NCI-H510A (cell line): Measurements from ENCODE around the gene PPP1R14B.

Source experiments
- DNase-seq: peaks from one replicate; lab custom pipeline; 2025; lab: John Stamatoyannopoulos, UW

Gene PPP1R14B, protein sequence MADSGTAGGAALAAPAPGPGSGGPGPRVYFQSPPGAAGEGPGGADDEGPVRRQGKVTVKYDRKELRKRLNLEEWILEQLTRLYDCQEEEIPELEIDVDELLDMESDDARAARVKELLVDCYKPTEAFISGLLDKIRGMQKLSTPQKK

DNA sequence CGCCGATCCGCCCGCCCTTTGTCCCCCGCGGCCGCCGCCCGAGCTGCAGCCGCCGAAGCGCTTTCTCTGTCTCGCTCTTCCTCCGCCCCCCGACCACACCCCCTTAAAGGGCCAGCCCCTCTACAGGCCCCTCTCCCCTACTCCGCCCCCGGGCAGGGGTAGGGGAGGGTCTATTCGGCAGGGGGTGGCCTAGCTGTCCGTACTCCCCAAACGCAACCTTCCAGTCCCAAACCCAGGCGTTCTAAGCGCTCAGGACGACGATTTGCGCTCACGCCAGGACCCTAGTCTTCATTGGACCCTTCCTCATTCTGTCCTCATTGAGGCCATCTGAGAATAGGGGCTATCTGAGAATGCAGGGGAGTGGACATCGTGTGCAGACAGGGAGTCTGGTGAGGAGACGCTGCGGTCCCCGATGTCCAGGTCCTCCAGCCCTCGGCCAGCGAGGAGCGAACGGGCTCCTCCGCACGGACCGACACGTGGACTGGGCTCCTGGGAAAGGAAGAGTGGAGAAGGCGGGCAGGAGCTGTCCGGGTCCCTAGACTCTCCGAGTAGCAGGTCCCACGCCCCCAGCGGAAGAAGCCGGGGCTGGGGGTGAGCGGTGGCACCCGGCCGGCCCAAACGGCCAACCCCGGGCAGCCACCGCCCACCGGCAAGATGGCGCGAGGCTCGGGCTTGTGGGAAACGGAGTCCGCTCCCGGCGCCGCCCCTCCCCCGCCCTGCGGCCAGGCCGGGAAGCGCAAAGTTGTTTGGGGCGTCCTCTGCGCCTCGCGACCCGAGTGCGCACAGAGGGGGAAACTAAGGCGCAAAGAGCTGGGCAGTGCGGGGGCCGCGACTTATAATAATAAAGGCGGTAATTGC is at the start of gene PPP1R14B:
Gene PPP1R14B, minus strand, starts transcription at position 73 of the 858 bp plus-strand sequence. CDS start 270 bp downstream, outside the sequence.
- DNase-seq, result peak; percentile 82

DNA sequence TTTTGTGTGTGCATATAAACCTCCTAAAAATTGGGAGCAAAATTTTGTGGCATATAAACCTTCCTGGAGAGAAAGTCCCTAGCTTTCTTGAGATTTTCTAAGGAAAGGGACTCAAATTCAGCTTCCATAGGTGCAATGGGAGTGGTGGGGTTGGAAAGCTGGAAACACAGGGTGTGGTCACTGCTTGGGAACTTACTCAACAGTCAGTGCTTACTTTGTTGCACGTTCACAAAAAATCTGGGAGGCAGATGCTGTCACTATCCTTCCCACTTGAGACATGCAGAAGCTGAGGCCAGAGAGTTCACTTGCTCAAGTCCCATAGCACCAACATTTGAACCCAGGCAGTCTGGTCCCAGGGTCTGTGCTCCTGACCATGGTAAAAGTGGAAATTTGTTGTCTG is 49.5 kb upstream of the PPP1R14B start:
- DNase-seq, result no peak

DNA sequence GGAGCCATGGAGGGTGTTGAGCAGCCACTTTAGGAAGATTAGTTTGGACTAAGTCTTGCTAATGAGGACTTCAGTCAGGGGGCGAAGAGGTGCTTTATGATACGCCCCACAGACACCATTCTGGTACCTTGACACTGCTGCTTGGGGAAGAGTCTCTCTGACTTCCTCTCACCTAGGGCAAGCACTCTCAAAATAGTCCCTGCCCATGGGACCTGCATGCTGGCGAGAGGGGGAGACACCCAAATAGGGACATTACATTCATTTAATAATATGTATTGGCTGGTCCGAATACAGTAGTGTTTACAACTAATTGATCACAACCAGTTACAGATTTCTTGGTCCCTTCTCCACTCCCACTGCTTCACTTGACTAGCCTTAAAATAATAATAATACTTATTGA is 49.0 kb upstream of the PPP1R14B start:
- DNase-seq, result no peak

DNA sequence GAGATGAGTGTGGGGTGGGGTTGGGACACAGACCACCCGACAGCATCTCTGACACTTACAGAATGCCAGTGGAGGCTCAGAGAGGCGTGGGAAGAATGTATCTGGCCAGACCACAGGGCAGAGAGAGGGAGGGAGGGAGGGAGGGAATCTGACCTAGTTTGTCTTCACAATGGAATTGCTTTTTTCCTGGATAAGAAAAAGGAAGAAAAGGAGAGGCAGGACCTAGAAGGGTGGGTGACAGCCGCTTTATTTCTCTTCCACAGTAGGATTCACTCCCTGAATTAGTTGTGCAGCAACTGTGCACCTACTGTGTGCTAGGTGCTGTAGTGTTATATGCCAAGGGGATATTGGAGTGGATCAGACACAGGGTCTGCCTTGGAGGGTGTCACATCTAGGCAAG is 48.0 kb upstream of the PPP1R14B start:
- no peak for DNase-seq

DNA sequence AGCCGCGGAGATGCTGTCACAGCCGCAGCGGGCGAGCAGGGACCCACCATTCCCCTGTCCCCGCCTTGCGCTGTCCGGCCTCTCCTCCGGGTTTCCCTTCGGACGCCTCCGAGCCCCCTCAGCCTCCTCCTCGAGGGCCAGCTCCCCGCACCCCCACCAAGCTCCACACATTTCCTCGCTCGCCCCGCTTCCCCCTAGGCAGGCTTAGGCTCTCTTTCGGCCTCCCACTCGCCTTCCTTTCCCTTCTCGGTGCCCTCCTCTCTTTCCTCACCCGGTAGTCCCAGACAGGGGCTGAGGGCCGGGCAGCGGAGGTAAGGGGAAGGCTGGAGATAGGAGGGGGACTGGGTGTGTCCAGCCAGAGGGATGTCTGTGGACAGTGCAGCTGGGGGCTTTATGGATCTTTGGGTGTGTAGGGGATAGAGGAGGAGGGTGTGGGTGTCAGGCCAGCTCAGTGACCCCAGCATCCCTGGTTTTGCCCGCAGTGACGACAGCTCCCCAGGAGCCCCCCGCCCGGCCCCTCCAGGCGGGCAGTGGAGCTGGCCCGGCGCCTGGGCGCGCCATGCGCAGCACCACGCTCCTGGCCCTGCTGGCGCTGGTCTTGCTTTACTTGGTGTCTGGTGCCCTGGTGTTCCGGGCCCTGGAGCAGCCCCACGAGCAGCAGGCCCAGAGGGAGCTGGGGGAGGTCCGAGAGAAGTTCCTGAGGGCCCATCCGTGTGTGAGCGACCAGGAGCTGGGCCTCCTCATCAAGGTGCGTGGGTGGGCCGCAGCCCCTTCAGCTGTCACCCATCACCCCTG is 45.9 kb upstream of the PPP1R14B start:
- DNase-seq, result no peak

DNA sequence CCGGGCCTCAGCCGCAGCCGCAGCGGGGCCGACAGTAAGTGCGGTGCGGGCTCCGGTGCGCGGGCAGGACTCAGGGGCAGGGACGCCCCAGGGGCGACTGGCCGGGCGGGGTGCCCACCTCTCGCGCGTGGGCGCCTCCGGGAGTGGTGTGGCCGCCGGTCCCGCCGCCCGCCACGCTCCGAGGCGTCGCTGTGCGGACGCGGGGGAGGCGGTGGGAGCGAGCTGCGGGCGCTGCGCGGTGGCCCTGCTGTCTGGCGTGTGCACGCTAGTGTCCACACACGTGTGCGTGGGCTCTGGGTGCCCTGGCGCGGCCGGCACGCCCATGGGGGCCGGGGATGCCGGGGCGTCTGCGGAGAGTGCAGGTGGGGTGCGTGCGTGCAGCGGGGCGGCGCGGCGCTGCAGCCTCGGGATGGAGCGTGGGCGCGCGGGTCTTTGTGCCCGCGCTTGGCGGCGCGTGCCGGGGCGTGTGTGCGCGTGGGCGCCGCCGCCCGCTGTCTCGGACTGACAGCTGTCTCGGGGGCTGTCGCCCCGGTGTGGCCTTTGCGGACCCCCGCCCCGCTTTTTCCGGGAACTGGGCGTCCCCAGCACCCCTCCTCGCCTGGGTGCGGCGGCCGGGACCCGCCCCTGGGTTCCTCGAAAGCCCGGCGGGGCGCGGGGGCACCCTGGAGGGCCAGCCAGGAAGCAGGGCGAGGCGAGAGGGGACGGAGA is 45.2 kb upstream of the PPP1R14B start:
- DNase-seq, result no peak

DNA sequence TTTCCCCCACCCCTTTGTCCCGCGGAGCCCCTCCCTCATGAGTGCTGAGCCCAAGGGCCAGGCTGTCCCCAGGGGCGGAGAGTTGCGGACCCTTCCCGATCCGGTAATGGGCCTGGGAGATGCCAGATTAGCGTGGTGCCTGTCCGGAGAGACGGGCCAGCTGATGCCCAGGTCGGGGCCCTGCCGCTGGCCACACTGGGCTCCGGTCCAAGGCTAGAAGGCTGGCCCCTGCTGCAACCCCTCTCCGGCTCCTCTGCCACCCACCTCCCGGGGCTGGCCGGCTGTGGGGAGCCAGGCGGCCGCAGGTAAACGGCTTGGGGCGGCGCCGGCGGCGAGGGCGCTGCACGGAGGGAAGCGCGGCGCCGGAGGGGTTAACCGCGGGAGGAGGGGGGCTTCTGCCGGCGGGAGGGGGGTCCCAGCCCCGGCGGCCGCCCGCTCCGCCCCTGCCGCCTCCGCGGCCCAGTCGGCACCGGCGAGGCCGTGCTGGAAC is 44.6 kb upstream of the PPP1R14B start, which contains the start of gene KCNK4:
Gene KCNK4, plus strand, starts transcription at position 41 of the 490 bp plus-strand sequence. CDS start 1,717 bp downstream, outside the sequence.
- DNase-seq, result no peak

DNA sequence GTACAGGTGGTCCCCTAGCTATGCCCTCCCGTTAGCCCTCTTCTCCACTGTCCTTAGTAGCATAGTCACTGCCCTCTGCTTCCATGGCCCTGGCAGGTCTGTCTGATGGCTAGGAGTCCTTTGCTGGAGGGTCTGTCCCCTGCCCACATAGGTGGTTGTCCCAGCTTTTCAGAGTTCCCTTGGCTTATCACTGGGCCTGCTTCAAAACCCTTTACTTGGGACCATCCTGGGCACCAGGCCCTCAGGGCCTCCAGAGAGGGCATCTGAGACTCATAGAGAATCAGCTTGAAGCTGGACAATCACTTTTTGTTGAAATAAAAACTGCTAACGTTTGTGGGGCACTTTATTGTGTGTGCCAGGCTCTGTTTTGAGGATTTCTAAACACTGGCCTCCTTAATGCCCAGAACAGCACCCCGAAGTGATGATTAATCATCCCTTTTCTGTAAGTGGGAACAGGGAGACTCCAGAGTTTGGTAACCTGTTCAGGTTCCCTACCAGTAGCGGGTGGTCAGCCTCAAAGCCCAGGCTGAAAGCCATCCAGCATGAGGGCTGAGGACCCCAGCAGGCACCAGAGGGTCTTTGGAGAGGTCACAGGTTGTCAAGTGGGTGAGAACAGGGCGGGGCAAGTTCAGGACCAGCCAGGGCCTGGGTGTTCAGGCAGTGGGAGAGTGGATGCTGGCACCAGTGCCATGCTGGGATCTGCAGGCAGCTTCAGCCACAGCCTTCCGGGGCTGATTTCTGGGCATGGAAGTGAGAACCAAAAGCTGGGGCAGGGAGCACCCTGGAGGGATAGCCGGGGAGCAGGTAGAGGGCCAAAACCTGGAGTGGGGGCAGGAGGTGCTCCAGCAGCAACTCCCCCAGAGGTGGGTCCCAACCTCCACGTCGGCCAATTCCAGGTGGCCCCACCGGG is 43.9 kb upstream of the PPP1R14B start:
- DNase-seq, result no peak

DNA sequence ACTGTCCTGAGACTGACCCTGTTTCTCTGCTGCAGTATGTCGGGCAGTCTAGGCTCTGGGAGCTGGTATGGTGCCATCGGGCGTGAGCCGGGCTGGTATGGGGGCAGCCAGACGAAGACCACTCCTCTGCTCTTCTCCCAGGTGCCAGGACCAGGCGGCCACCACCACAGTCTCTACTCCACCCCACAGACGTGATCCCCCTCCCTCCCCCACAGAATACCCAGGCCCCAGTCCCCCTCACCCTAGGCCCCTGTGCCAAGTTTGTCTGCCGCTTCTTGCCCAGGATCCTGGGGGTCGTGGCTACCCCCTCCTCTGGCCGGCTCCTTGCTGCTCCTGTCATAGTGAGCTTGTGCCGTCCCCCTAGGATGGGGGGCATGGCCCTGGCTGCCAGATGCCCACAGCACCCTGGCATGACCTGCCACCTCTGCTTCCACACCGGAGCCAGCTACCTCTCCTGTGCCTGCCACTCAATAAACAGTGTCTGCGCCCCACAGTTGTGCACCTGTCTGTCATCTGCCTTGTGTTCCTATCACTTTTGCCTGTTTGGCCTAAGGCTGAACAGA is 42.3 kb upstream of the PPP1R14B start:
- DNase-seq, result no peak

DNA sequence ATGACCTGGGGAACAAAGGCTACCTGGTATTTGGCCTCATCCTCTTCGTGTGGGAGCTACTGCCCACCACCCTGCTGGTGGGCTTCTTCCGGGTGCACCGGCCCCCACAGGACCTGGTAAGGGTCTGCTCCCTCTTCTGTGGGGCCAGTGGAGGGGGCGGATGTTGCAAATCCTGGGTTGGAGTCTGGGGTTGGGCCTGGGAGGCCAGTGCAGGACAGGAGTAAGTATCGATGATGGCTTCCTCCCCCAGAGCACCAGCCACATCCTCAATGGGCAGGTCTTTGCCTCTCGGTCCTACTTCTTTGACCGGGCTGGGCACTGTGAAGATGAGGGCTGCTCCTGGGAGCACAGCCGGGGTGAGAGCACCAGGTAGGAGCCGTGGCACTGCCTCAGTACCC is 41.6 kb upstream of the PPP1R14B start:
- no peak for DNase-seq

DNA sequence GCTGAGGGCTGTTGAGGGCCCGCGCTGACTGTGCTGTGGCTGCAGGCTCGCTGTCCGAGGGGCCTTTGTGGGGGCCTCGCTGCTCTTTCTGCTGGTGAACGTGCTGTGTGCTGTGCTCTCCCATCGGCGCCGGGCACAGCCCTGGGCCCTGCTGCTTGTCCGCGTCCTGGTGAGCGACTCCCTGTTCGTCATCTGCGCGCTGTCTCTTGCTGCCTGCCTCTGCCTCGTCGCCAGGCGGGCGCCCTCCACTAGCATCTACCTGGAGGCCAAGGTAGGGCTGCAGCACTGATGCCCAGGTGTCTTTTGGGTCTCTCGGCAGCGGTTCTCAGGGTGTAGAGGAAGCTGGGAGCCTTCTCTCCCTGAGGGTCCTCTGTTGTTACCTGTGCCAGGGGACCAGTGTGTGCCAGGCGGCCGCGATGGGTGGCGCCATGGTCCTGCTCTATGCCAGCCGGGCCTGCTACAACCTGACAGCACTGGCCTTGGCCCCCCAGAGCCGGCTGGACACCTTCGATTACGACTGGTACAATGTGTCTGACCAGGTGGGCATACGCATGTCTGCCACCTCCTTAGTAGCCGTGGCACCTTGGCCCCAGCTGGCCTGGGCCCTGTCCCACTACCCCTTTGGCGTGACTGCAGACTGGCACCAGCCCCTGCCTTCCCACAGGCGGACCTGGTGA is 41.1 kb upstream of the PPP1R14B start:
- DNase-seq, result no peak

DNA sequence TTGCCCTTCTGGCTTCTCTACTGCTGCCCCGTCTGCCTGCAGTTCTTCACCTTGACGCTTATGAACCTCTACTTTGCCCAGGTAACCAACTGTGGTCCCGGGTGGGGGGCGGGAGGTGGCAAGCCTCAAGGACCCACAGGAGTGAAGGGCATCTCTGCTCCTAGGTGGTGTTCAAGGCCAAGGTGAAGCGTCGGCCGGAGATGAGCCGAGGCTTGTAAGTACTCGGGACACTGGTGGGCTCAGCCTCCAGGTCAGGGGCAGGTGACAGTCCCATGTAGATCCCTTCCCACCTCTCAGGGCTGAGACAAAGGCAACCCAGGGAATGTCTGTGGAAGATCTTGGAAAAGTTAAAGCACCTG is 40.0 kb upstream of the PPP1R14B start:
- no peak for DNase-seq

DNA sequence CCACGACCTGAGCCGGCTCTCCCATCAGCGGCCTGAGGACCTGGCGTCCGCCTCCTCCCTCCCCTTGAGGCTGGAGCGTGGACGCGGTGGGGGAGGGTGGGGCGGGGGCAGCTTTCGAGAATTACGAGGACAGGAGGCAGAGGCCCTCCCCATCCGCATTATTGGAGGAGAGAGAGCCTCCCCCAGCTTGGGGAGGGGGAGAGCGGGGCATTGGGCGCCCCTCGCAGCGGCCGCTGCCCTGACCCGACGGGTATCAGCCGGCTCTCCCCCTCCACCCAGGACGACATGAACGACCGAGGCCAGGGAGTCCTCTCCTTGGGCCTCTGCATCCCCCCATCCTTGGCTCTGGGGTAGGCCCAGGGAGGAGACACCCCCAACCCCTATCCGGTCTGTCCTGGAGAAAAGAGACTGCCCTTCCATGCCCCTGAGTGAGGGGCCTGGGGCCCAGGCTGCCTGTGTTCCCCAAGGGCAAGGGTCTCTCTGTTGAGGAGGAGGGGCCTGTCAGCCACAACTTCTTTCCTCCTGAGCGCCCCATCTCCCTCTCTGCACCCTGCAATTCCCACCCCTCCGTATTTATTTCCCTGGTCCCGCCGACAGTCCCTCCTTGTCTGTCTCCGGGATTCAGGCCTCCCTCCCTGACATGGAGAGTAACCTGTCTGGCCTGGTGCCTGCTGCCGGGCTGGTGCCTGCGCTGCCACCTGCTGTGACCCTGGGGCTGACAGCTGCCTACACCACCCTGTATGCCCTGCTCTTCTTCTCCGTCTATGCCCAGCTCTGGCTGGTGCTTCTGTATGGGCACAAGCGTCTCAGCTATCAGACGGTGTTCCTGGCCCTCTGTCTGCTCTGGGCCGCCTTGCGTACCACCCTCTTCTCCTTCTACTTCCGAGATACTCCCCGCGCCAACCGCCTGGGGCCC is 39.4 kb upstream of the PPP1R14B start:
- peak; percentile 27 for DNase-seq

DNA sequence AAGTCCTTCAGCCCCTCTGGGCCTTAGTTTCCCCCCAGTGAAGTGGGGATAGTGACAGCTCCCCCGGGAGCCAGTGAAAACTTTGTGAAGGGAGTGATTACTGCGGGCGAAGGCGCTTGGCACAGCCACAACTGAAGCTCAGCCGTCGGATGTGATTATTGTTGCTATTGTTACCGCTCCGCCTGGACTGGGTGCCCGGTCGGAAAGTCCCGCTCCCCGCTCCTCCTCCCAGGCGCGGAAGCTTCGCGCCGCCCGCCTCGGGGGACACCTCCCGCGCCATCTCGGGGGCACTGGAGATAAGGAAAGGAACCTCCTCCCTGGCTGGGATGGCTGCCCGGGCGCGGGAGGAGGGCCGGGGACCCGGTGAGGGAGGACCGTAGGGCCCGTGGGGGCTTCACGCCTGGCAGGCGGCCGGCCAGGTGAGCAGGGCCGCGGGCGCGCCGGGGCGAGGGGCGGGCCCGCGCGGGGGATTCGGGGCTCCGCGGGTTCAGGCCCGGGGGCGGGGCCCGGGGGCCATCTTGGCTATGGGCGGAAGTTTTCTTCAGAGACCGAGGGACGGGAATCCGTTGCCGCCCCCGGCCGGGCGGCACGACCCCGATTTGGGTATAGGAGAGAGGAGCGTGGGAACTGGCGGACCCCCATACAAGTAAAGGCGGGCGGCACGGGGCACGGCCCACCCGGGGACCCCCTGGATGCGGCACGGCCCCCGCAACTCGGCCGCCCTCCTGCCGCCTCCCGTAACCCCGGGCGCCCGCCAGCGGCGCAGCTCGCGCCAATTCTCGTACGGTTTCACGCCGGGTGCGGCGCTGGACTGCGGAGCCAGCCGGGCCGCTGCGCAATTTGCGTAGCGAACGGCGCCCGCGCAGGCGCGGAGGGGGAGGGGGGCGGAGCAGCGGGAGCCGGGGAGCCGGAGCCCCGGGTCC is 38.5 kb upstream of the PPP1R14B start, which contains the start of gene GPR137:
Gene GPR137, plus strand, starts transcription at position 887 of the 923 bp plus-strand sequence. CDS start 677 bp downstream, outside the sequence.
- peak; percentile 67 for DNase-seq

DNA sequence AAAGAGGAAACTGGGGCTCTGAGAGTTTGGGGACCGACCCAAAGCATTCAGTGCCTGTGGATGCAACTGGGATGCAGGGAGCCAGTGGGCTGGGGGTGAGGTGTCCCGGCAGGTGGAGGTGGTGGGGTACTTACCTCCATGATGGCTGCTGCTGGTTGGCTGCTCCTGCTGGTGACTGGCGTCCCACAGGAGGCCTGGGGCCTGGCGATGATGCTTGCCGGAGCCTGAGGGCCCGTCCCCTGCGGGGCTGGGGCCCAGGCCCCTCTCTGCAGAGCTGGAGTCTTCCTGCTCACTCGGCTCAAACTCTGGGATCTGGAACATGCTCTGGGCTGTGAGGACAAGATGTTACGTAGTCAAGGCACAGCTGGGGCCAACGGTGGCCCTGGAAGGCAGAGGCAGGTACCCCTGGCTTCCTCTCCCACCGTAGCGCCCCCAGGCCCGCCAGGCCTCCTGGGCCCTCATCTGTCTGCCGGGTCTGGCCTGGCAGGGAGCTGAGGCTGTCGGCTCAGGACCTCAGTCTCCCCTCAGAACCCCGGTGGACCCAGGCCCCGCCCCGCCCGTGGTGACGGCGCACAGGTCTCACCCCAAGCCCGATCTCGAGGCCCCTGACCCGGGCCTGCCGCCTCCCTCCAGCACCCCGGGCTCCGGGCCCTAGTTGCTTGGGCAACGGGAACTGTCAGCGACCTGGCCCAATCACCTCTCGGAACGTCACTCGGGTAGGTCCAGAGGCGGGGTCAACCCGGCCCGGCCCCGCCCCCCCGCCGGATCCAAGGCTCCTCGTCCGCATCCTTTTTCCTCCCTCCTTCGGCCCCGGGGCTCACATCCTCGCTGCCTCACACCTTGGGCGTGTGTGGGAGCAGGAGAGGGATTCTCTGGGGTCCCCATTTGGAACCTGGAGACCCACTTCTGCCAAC is 37.6 kb upstream of the PPP1R14B start, which contains the start of gene BAD:
Gene BAD, minus strand, starts transcription at position 618 of the 914 bp plus-strand sequence. Its CDS starts 297 bp downstream, at position 321.
- DNase-seq, result peak; percentile 88

DNA sequence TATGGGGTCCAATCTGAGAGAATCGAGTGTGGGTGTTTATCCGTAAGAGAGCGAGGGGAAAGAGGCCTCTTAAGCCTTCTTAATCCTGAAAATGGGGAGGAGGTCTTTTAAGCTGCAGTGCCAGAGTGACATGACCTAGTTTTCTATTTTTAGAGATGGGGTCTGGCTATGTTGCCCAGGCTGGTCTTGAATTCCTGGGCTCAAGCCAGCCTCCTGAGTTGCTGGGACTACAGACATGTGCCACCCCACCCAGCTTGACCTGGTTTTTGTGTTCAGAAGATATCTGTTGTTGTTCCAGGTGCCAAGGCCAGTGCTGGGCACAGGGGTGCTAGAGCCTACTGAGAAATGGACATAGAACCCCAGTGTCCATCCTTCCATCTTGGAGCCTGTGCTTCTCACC is 36.3 kb upstream of the PPP1R14B start:
- no peak for DNase-seq
